Gastrocnemius medialis (tissue), 4 donors: ENCODE measurements around the gene STARD3NL. TPM values are rescaled to one million over a fixed set of nuclear protein-coding genes. Genes with fewer than 3 reads are reported as not detected.

Experiments
- ATAC-seq, 2 donors: fragments of 150-250 bp; one replicate each; pipeline ENCODE4 v1.9.1; 2016
- DNase-seq, 2 donors: peaks; one replicate each; pipeline ENCODE4 v3.0.0-alpha.2; 2019
- H3K27ac ChIP-seq, 4 donors: fragments of 200-600 bp; sonication (generic); 1 replicate in 1 of 4; 2 replicates in 3 of 4; pipeline ENCODE4 v1.5.1; 2016 to 2018; ENCODE audit warnings: mild to moderate bottlenecking in 2 of 4, moderate library complexity in 1 of 4
- H3K27me3 ChIP-seq, 3 donors: fragments of 200-600 bp; sonication (generic) in 2 of 3; 1 replicate in 1 of 3; 2 replicates in 2 of 3; pipeline versions ENCODE4 v1.5.1 to v1.6.0; 2016 to 2019; ENCODE audit warnings: mild to moderate bottlenecking in 1 of 3, moderate library complexity in 1 of 3
- H3K36me3 ChIP-seq, 2 donors: fragments of 200-600 bp; sonication (generic) in 1 of 2; one replicate each; pipeline ENCODE4 v1.5.1; 2017 to 2018
- H3K4me1 ChIP-seq, 2 donors: fragments of 200-600 bp; sonication (generic) in 1 of 2; one replicate each; pipeline ENCODE4 v1.5.1; 2016 to 2017; ENCODE audit warnings: mild to moderate bottlenecking in 2 of 2
- H3K4me3 ChIP-seq, 4 donors: fragments of 200-600 bp; sonication (generic) in 3 of 4; 1 replicate in 1 of 4; 2 replicates in 3 of 4; pipeline ENCODE4 v1.5.1; 2016 to 2019; ENCODE audit warnings: mild to moderate bottlenecking in 2 of 4
- H3K9me3 ChIP-seq, 3 donors: fragments of 200-600 bp; sonication (generic) in 2 of 3; 1 replicate in 1 of 3; 2 replicates in 2 of 3; pipeline ENCODE4 v1.5.1; 2016 to 2019
- CTCF ChIP-seq, 5 experiments: fragments of 450-650 bp in 3 of 5; fragments of 200-600 bp in 2 of 5; sonication (generic) in 2 of 5; IDR thresholded peaks in 4 of 5; conservative IDR thresholded peaks in 1 of 5; 1 replicate in 4 of 5; 2 replicates in 1 of 5; pipeline ENCODE4 v1.5.1; 2016 to 2019; ENCODE audit warnings: antibody characterized with exemption in 5 of 5, mild to moderate bottlenecking in 3 of 5, moderate library complexity in 3 of 5
- POLR2A ChIP-seq, 2 donors: fragments of 450-650 bp; IDR thresholded peaks; one replicate each; pipeline ENCODE4 v1.6.1; 2017; ENCODE audit warnings: antibody characterized with exemption in 2 of 2, mild to moderate bottlenecking in 2 of 2, moderate library complexity in 2 of 2
- in situ Hi-C, 4 donors: fragments of 200-750 bp; cut with MboI; loops; one replicate each; pipeline versions ENCODE4 v1.15.0 to v1.8.0; 2017; ENCODE audit warnings: low sequenced_read_pairs in 4 of 4
- intact Hi-C: fragments of 100-400 bp; cut with DNase I; formaldehyde crosslinking; loops from one replicate; pipeline ENCODE4 v1.15.1; 2023; ENCODE audit warnings: low total_unique reads
- total RNA-seq, 4 donors: library from RNA; depleted of rRNA; stranded (reverse); fragments of >200 nt; gene quantifications; one replicate each; pipeline versions ENCODE4 v1.1.0 to v1.2.3, GENCODE V29; 2016

STARD3NL gene
- total RNA-seq, 4 donors from 2014 or later, result 18.1 to 22.0 (median 19.7) TPM

- TF ChIP-seq CTCF (IDR thresholded peaks at IDR 0.05 in 4 of 5, conservative IDR thresholded peaks at IDR 0.05 in 1 of 5) (no peak), POLR2A (IDR thresholded peaks at IDR 0.05) (no peak)
- H3K4me3 ChIP-seq, result no peak overlapping the region
- no peak overlapping the region for H3K27ac ChIP-seq
- ATAC-seq (no peak), DNase-seq (no peak)
- H3K36me3 ChIP-seq, result peaks cover 0 to 8% of the 10 kb centered on the region in 2 donors
- H3K27me3 ChIP-seq, result no peaks in the 10 kb centered on the region
- H3K9me3 ChIP-seq, result no peaks in the 10 kb centered on the region
- intact Hi-C loops (no loop called here), in situ Hi-C loops (no loop called here)
- H3K4me1 ChIP-seq, result peaks cover 17 to 22% of the 10 kb centered on the region in 2 donors
These were observed 12.0 kb downstream of the STARD3NL start for GRCh38 chr7:38190011-38190410.

GRCh38 chr7:38191791-38192190, 13.7 kb downstream of the STARD3NL start:
- in situ Hi-C loops (no loop called here), intact Hi-C loops (no loop called here)
- H3K27ac ChIP-seq, result no peak overlapping the region
- peaks cover 3 to 13% of the 10 kb centered on the region in 2 donors for H3K4me1 ChIP-seq
- H3K9me3 ChIP-seq, result no peaks in the 10 kb centered on the region
- no peaks in the 10 kb centered on the region for H3K27me3 ChIP-seq
- DNase-seq (no peak), ATAC-seq (no peak)
- H3K4me3 ChIP-seq, result no peak overlapping the region
- TF ChIP-seq POLR2A (IDR thresholded peaks at IDR 0.05), result no peak
- H3K36me3 ChIP-seq, result peaks cover 0 to 8% of the 10 kb centered on the region in 2 donors

GRCh38 chr7:38192327-38192726, 14.3 kb downstream of the STARD3NL start:
- H3K4me3 ChIP-seq, result no peak overlapping the region
- no peaks in the 10 kb centered on the region for H3K27me3 ChIP-seq
- no peak overlapping the region for H3K27ac ChIP-seq
- DNase-seq (no peak), ATAC-seq (no peak)
- in situ Hi-C loops, result no loop called here
- no peak for TF ChIP-seq CTCF (IDR thresholded peaks at IDR 0.05 in 4 of 5, conservative IDR thresholded peaks at IDR 0.05 in 1 of 5)
- TF ChIP-seq POLR2A (IDR thresholded peaks at IDR 0.05), result no peak
- intact Hi-C loops, result no loop called here
- H3K9me3 ChIP-seq, result no peaks in the 10 kb centered on the region
- H3K36me3 ChIP-seq, result peaks cover 0 to 8% of the 10 kb centered on the region in 2 donors
- H3K4me1 ChIP-seq, result peaks cover 0 to 12% of the 10 kb centered on the region in 2 donors

DNA sequence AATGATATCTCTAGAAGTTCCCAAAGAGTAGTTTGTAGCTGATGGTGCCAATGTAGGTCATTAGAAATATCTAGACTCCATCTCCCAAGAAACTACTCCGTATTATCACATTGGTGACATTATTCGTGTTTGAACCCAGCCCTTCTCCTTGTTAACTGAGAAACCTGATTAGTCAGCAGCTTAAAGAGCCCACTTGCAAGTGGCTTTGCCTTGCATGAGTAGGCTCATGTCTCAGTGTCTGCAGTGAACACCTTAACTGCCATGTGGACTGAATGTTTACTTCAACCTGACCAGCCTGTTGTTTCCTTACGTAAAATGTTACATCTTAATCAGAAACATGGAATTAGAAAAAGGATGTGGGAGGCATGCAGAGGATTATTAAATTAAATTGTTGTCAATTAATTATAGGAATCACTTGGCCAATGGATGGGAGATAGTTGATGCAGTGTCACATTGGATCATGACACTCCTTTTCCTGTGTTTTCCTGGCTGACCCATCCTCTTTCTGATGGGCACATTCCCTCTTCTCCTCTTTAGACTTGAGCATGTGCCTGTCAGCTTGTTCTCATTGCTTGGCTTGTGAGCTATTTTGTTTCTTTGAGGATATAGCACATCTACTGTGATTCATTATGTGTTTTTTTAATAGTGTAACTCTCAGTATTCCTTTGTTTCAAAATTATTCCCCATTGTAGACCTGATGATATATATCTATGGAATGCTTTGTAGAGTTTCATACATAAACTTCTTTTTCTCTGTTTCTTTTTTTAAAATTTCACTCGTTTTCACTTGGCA, 18.0 kb downstream of the STARD3NL start:
- ATAC-seq (no peak), DNase-seq (no peak)
- Histone ChIP-seq H3K27ac (no peak overlapping the region), H3K9me3 (no peaks in the 10 kb centered on the region), H3K27me3 (no peaks in the 10 kb centered on the region), H3K4me3 (no peak overlapping the region), H3K4me1 (peaks cover 8 to 20% of the 10 kb centered on the region in 2 donors), H3K36me3 (peaks cover 0 to 8% of the 10 kb centered on the region in 2 donors)
- TF ChIP-seq CTCF (IDR thresholded peaks at IDR 0.05 in 4 of 5, conservative IDR thresholded peaks at IDR 0.05 in 1 of 5), result no peak
- TF ChIP-seq POLR2A (IDR thresholded peaks at IDR 0.05), result no peak
- in situ Hi-C loops, result no loop called here
- intact Hi-C loops, result no loop called here

- intact Hi-C loops, result no loop called here
- no peak for ATAC-seq
- in situ Hi-C loops, result no loop called here
- DNase-seq, result no peak
- Histone ChIP-seq H3K9me3 (no peaks in the 10 kb centered on the region), H3K36me3 (peaks cover 0 to 5% of the 10 kb centered on the region in 2 donors), H3K4me1 (peaks cover 8 to 20% of the 10 kb centered on the region in 2 donors), H3K27me3 (no peaks in the 10 kb centered on the region), H3K27ac (no peak overlapping the region), H3K4me3 (no peak overlapping the region)
- TF ChIP-seq CTCF (IDR thresholded peaks at IDR 0.05 in 4 of 5, conservative IDR thresholded peaks at IDR 0.05 in 1 of 5) (no peak), POLR2A (IDR thresholded peaks at IDR 0.05) (no peak)
These were observed 20.3 kb downstream of the STARD3NL start for GRCh38 chr7:38198366-38198765.
